Natural killer cell (primary cell): ENCODE measurements around the gene TNFRSF12A. TPM values are rescaled to one million over a fixed set of nuclear protein-coding genes. Genes with fewer than 3 reads are reported as not detected.

Experiments
- ATAC-seq, 3 donors: fragments of 150-1000 bp in 2 of 3; fragments of 200-7000 bp in 1 of 3; cut with Tn5 transposase; 1 replicate in 1 of 3; 2 replicates in 2 of 3; pipeline ENCODE4 v1.10.0; 2021; ENCODE audit warnings: mild to moderate bottlenecking in 2 of 3, moderate library complexity in 2 of 3
- DNase-seq, 2 donors: peaks; one replicate each; pipeline versions ENCODE4 v3.0.0 to v3.0.0-alpha.2; 2013 to 2021; ENCODE audit warnings: mixed read lengths in 1 of 2
- H3K27ac ChIP-seq: one replicate; pipeline ENCODE4 v1.5.1; 2013; ENCODE audit warnings: mild to moderate bottlenecking, low read length
- H3K27me3 ChIP-seq: one replicate; pipeline ENCODE4 v1.6.1; 2013; ENCODE audit warnings: low read length; ENCODE audit not compliant: control insufficient read depth, insufficient read depth
- H3K36me3 ChIP-seq: one replicate; pipeline ENCODE4 v1.6.1; 2013; ENCODE audit warnings: low read length; ENCODE audit not compliant: control insufficient read depth, insufficient read depth
- H3K4me1 ChIP-seq: one replicate; pipeline ENCODE4 v1.6.1; 2013; ENCODE audit warnings: low read length; ENCODE audit not compliant: control insufficient read depth, insufficient read depth
- H3K4me3 ChIP-seq: one replicate; pipeline ENCODE4 v1.5.1; 2013; ENCODE audit warnings: low read length
- H3K9me3 ChIP-seq: one replicate; pipeline ENCODE4 v1.6.1; 2013; ENCODE audit warnings: low read length; ENCODE audit not compliant: control insufficient read depth, insufficient read depth
- H3K27ac Mint-ChIP-seq, 2 donors: one replicate each; pipeline ENCODE4 v1.8.0; 2022; ENCODE audit warnings: mild to moderate bottlenecking in 2 of 2, mixed read lengths in 2 of 2, moderate library complexity in 1 of 2
- H3K27me3 Mint-ChIP-seq, 2 donors: one replicate each; pipeline ENCODE4 v1.8.0; 2022; ENCODE audit warnings: low read depth in 2 of 2, mixed read lengths in 2 of 2
- H3K36me3 Mint-ChIP-seq: one replicate; pipeline ENCODE4 v1.8.0; 2022; ENCODE audit warnings: mixed read lengths
- H3K4me1 Mint-ChIP-seq, 2 donors: one replicate each; pipeline ENCODE4 v1.8.0; 2022; ENCODE audit warnings: mixed read lengths in 2 of 2
- H3K4me3 Mint-ChIP-seq: one replicate; pipeline ENCODE4 v1.8.0; 2022; ENCODE audit warnings: mild to moderate bottlenecking, moderate library complexity, mixed read lengths
- H3K9me3 Mint-ChIP-seq, 2 donors: one replicate each; pipeline ENCODE4 v1.8.0; 2022; ENCODE audit warnings: mixed read lengths in 2 of 2
- WGBS: methylation state at CpG from one replicate; pipeline ENCODE4 v1.1.7; 2013; ENCODE audit warnings: missing lambda C conversion rate; ENCODE audit not compliant: insufficient coverage; 5-methylcytosine and 5-hydroxymethylcytosine counted together
- intact Hi-C: fragments of 100-400 bp; cut with micrococcal nuclease; formaldehyde crosslinking; loops from one replicate; pipeline ENCODE4 v1.14.2; 2022
- total RNA-seq, 4 donors: library from RNA; stranded (reverse); fragments of 120-200 nt in 1 of 4; gene quantifications; one replicate each; pipeline versions ENCODE4 v1.2.3 to v1.2.4, GENCODE V29; 2013 to 2022
- TF ChIP-seq, protein P1 (sequence below): fragments of 200-600 bp; IDR thresholded peaks from one replicate; pipeline ENCODE4 v1.8.0; 2022; ENCODE audit warnings: antibody characterized with exemption

The TNFRSF12A gene
- total RNA-seq, 3 donors from 2014 or later (not counting 1 experiment from before 2014, with no cell fraction given) = 2.4 to 3.7 (median 3.1) TPM

DNA sequence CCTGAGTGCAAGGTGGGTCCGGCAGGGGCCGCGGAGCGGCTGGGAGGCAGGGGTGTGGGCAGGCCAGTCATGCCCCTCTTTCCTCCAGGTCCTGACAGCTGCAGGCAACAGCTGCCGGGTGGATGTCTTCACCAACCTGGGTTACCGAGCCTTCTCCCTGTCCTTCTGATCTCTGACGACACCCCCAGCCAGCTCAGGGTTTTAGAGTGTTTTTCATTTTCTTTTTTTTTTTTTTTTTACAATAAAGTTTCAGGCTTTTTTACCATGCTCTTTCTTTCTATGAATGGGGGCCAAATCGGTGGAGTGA lies 7.3 kb downstream of the TNFRSF12A start:
- TF ChIP-seq, protein P1, sequence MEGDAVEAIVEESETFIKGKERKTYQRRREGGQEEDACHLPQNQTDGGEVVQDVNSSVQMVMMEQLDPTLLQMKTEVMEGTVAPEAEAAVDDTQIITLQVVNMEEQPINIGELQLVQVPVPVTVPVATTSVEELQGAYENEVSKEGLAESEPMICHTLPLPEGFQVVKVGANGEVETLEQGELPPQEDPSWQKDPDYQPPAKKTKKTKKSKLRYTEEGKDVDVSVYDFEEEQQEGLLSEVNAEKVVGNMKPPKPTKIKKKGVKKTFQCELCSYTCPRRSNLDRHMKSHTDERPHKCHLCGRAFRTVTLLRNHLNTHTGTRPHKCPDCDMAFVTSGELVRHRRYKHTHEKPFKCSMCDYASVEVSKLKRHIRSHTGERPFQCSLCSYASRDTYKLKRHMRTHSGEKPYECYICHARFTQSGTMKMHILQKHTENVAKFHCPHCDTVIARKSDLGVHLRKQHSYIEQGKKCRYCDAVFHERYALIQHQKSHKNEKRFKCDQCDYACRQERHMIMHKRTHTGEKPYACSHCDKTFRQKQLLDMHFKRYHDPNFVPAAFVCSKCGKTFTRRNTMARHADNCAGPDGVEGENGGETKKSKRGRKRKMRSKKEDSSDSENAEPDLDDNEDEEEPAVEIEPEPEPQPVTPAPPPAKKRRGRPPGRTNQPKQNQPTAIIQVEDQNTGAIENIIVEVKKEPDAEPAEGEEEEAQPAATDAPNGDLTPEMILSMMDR = no peak
- no peak overlapping the region for H3K27ac Mint-ChIP-seq
- no peak overlapping the region for H3K4me3 Mint-ChIP-seq
- no peak overlapping the region for H3K4me3 ChIP-seq
- DNase-seq (no peak), ATAC-seq (no peak)
- peaks cover 48% of the 10 kb centered on the region for H3K4me1 ChIP-seq
- peaks cover 23% of the 10 kb centered on the region for H3K27me3 ChIP-seq
- peaks cover 15% of the 10 kb centered on the region for H3K36me3 ChIP-seq
- peaks cover 10 to 26% of the 10 kb centered on the region in 2 donors for H3K27me3 Mint-ChIP-seq
- peaks cover 23 to 46% of the 10 kb centered on the region in 2 donors for H3K4me1 Mint-ChIP-seq
- H3K27ac ChIP-seq = no peak overlapping the region
- WGBS = 95% methylated on average over 6 of the region's 8 CpGs
- H3K36me3 Mint-ChIP-seq = no peaks in the 10 kb centered on the region
- no peaks in the 10 kb centered on the region for H3K9me3 Mint-ChIP-seq
- no peaks in the 10 kb centered on the region for H3K9me3 ChIP-seq
- intact Hi-C loops = no loop called here

GRCh38 chr16:3027983-3028715 lies 8.0 kb downstream of the TNFRSF12A start:
- Mint-ChIP-seq H3K4me1 (peaks cover 17 to 46% of the 10 kb centered on the region in 2 donors), H3K4me3 (no peak overlapping the region), H3K27me3 (peaks cover 17 to 33% of the 10 kb centered on the region in 2 donors), H3K27ac (no peak overlapping the region), H3K9me3 (no peaks in the 10 kb centered on the region), H3K36me3 (no peaks in the 10 kb centered on the region)
- H3K4me1 ChIP-seq = peaks cover 41% of the 10 kb centered on the region
- TF ChIP-seq, protein P1 = peak; percentile 72
- H3K27ac ChIP-seq = no peak overlapping the region
- DNase-seq (peak; percentile 74 to 94), ATAC-seq (peak; percentile 39 to 63 (median 51))
- 9% methylated on average over 58 of the region's 58 CpGs for WGBS
- peaks cover 15% of the 10 kb centered on the region for H3K36me3 ChIP-seq
- H3K27me3 ChIP-seq = peaks cover 24% of the 10 kb centered on the region
- intact Hi-C loops = loop anchor here (2.0 kb wide), 1 partner anchor 23 kb away; no protein-coding TSS in a partner anchor
- no peaks in the 10 kb centered on the region for H3K9me3 ChIP-seq
- H3K4me3 ChIP-seq = no peak overlapping the region

- intact Hi-C loops = loop anchor here (2.0 kb wide), 1 partner anchor 24 kb away; no protein-coding TSS in a partner anchor
- Histone ChIP-seq H3K9me3 (no peaks in the 10 kb centered on the region), H3K27me3 (peaks cover 26% of the 10 kb centered on the region), H3K27ac (no peak overlapping the region), H3K36me3 (peaks cover 15% of the 10 kb centered on the region), H3K4me1 (peaks cover 34% of the 10 kb centered on the region), H3K4me3 (no peak overlapping the region)
- peaks cover 23 to 39% of the 10 kb centered on the region in 2 donors for H3K27me3 Mint-ChIP-seq
- peaks cover 12 to 42% of the 10 kb centered on the region in 2 donors for H3K4me1 Mint-ChIP-seq
- H3K36me3 Mint-ChIP-seq = no peaks in the 10 kb centered on the region
- H3K4me3 Mint-ChIP-seq = no peak overlapping the region
- no peaks in the 10 kb centered on the region for H3K9me3 Mint-ChIP-seq
- DNase-seq (peak in 1 of 2 donors; percentile 38), ATAC-seq (no peak)
- TF ChIP-seq, protein P1 = no peak
- no peak overlapping the region for H3K27ac Mint-ChIP-seq
- 30% methylated on average over 15 of the region's 15 CpGs for WGBS
Observed at GRCh38 chr16:3028716-3029319, 8.7 kb downstream of the TNFRSF12A start.
